IMR-90 (cell line): ENCODE data around the gene MCAM. TPM values are rescaled to one million over a fixed set of nuclear protein-coding genes. Genes with fewer than 3 reads are reported as not detected.
A peak's percentile ranks its signal among the peaks of the same experiment; 100 is the strongest.

Source experiments
- ATAC-seq: fragments of 200-7000 bp; cut with Tn5 transposase; 2 replicates; pipeline ENCODE4 v1.9.1; 2020; ENCODE audit warnings: low read depth, mild to moderate bottlenecking, moderate library complexity
- BruUV-seq: library from RNA; stranded (reverse); fragments of 400-500 nt; replicated peaks from 2 replicates; lab custom pipeline; 2021; lab: Mats Ljungman, UMichigan
- CTCF ChIA-PET: fragments of 300-600 bp; formaldehyde crosslinking; extraction: SDS; loops from one replicate; lab custom pipeline; 2021; ENCODE audit warnings: antibody characterized with exemption; lab: Yijun Ruan, JAX
- POLR2A ChIA-PET: fragments of 300-600 bp; sonication (Branson Sonifier 250); formaldehyde crosslinking; loops from one replicate; lab custom pipeline; 2022; ENCODE audit warnings: antibody characterized with exemption; ENCODE audit not compliant: unreplicated experiment; lab: Charles Lee
- DNase-seq: peaks from one replicate; pipeline ENCODE4 v3.0.0; 2013
- H2AFZ ChIP-seq: replicated peaks from 2 replicates; pipeline ENCODE3; 2013; ENCODE audit warnings: low read length, mild to moderate bottlenecking; ENCODE audit not compliant: poor library complexity
- H2AK5ac ChIP-seq: 2 replicates; pipeline ENCODE4 v1.6.1; 2013; ENCODE audit warnings: low read depth, low read length, inconsistent platforms
- H2AK9ac ChIP-seq: replicated peaks from 2 replicates; pipeline ENCODE3; 2013; ENCODE audit warnings: mild to moderate bottlenecking, low read depth, low read length, moderate library complexity; ENCODE audit not compliant: poor library complexity
- H2BK120ac ChIP-seq: 2 replicates; pipeline ENCODE4 v1.6.1; 2013; ENCODE audit warnings: low read depth, low read length, inconsistent platforms
- H2BK15ac ChIP-seq: 3 replicates; pipeline ENCODE4 v1.6.1; 2013; ENCODE audit warnings: low read depth, low read length, inconsistent platforms
- H2BK20ac ChIP-seq: 2 replicates; pipeline ENCODE4 v1.6.1; 2013; ENCODE audit warnings: low read depth, mild to moderate bottlenecking, inconsistent platforms, low read length, moderate library complexity
- H2BK5ac ChIP-seq: 2 replicates; pipeline ENCODE4 v1.6.1; 2013; ENCODE audit warnings: mild to moderate bottlenecking, low read depth, low read length, inconsistent platforms; ENCODE audit not compliant: poor library complexity, severe bottlenecking
- H3K14ac ChIP-seq: replicated peaks from 2 replicates; pipeline ENCODE4 v1.6.1; 2013; ENCODE audit warnings: low read depth, low read length, inconsistent platforms
- H3K18ac ChIP-seq: 2 replicates; pipeline ENCODE4 v1.6.1; 2013; ENCODE audit warnings: low read depth, low read length, control low read depth
- H3K23ac ChIP-seq: 2 replicates; pipeline ENCODE4 v1.6.1; 2013; ENCODE audit warnings: low read depth, low read length, inconsistent platforms
- H3K27ac ChIP-seq: 2 replicates; pipeline ENCODE4 v1.5.1; 2013; ENCODE audit warnings: mild to moderate bottlenecking, control low read depth, low read length; ENCODE audit not compliant: insufficient read depth
- H3K27me3 ChIP-seq: 2 replicates; pipeline ENCODE4 v1.6.1; 2013; ENCODE audit warnings: low read length; ENCODE audit not compliant: control insufficient read depth, insufficient read depth
- H3K36me3 ChIP-seq: 2 replicates; pipeline ENCODE4 v1.6.1; 2013; ENCODE audit warnings: low read length, mixed read lengths; ENCODE audit not compliant: control insufficient read depth, insufficient read depth
- H3K4ac ChIP-seq: 2 replicates; pipeline ENCODE4 v1.6.1; 2013; ENCODE audit warnings: low read depth, low read length, inconsistent platforms
- H3K4me1 ChIP-seq: 2 replicates; pipeline ENCODE4 v1.6.1; 2013; ENCODE audit warnings: low read length, mixed read lengths; ENCODE audit not compliant: control insufficient read depth, insufficient read depth
- H3K4me2 ChIP-seq: 2 replicates; pipeline ENCODE4 v1.6.1; 2013; ENCODE audit warnings: low read depth, mild to moderate bottlenecking, control low read depth, low read length, moderate library complexity
- H3K4me3 ChIP-seq: 2 replicates; pipeline ENCODE4 v1.5.1; 2013; ENCODE audit warnings: low read depth, mild to moderate bottlenecking, control low read depth, low read length, moderate library complexity; ENCODE audit not compliant: insufficient read depth
- H3K56ac ChIP-seq: 2 replicates; pipeline ENCODE4 v1.6.1; 2013; ENCODE audit warnings: low read length, inconsistent platforms; ENCODE audit not compliant: insufficient read depth; ENCODE audit errors: extremely low read depth
- H3K79me1 ChIP-seq, 2 experiments: 2 replicates each; pipeline ENCODE4 v1.6.1; 2013; ENCODE audit warnings: low read length in 2 of 2, inconsistent platforms in 1 of 2, low read depth in 1 of 2
- H3K9ac ChIP-seq: 2 replicates; pipeline ENCODE4 v1.6.1; 2013; ENCODE audit warnings: low read depth, low read length, control low read depth
- H3K9me1 ChIP-seq: 2 replicates; pipeline ENCODE4 v1.6.1; 2013; ENCODE audit warnings: low read length, inconsistent platforms; ENCODE audit not compliant: insufficient read depth
- H3K9me3 ChIP-seq: 2 replicates; pipeline ENCODE4 v1.6.1; 2013; ENCODE audit warnings: low read length; ENCODE audit not compliant: control insufficient read depth, insufficient read depth
- H4K20me1 ChIP-seq: 2 replicates; pipeline ENCODE4 v1.6.1; 2013; ENCODE audit warnings: low read length, inconsistent platforms; ENCODE audit not compliant: insufficient read depth
- H4K5ac ChIP-seq: 2 replicates; pipeline ENCODE4 v1.6.1; 2013; ENCODE audit warnings: mild to moderate bottlenecking, low read depth, low read length, control low read depth
- H4K8ac ChIP-seq, 2 experiments: 2 replicates each; pipeline ENCODE4 v1.6.1; 2013; ENCODE audit warnings: low read depth in 2 of 2, low read length in 2 of 2, control low read depth in 1 of 2, inconsistent platforms in 1 of 2
- H4K91ac ChIP-seq: 2 replicates; pipeline ENCODE4 v1.6.1; 2013; ENCODE audit warnings: low read depth, low read length, inconsistent platforms; ENCODE audit not compliant: insufficient read depth
- BHLHE40 ChIP-seq: fragments of 150-350 bp; IDR thresholded peaks from 2 replicates; pipeline ENCODE4 v1.6.1; 2016; ENCODE audit warnings: mild to moderate bottlenecking, low read depth, low read length
- CEBPB ChIP-seq: IDR thresholded peaks from 2 replicates; pipeline ENCODE4 v1.6.1; 2012; ENCODE audit warnings: low read depth, low read length, improper control_type of control experiment
- CHD1 ChIP-seq: IDR thresholded peaks from 2 replicates; pipeline ENCODE4 v1.6.1; 2012; ENCODE audit warnings: low read depth, low read length, improper control_type of control experiment
- CTCF ChIP-seq: conservative IDR thresholded peaks from 2 replicates; pipeline ENCODE4 v1.5.1; 2012; ENCODE audit warnings: mild to moderate bottlenecking, low read depth, low read length, improper control_type of control experiment
- ELK1 ChIP-seq: fragments of 150-350 bp; IDR thresholded peaks from 2 replicates; pipeline ENCODE4 v1.6.1; 2016; ENCODE audit warnings: low read depth, mild to moderate bottlenecking, low read length, moderate library complexity, borderline replicate concordance
- FOS ChIP-seq: fragments of 150-350 bp; IDR thresholded peaks from 2 replicates; pipeline ENCODE4 v1.6.1; 2016; ENCODE audit warnings: low read depth, low read length
- MAFK ChIP-seq: IDR thresholded peaks from 2 replicates; pipeline ENCODE4 v1.6.1; 2012; ENCODE audit warnings: low read depth, low read length, improper control_type of control experiment
- MAZ ChIP-seq: IDR thresholded peaks from 2 replicates; pipeline ENCODE4 v1.6.1; 2012; ENCODE audit warnings: low read depth, mild to moderate bottlenecking, low read length, improper control_type of control experiment, moderate library complexity, borderline replicate concordance
- MXI1 ChIP-seq: IDR thresholded peaks from 2 replicates; pipeline ENCODE4 v1.6.1; 2012; ENCODE audit warnings: low read depth, mild to moderate bottlenecking, low read length, moderate library complexity, borderline replicate concordance
- NFE2L2 ChIP-seq: fragments of 150-350 bp; IDR thresholded peaks from 2 replicates; pipeline ENCODE4 v1.6.1; 2016; ENCODE audit warnings: low read depth, mild to moderate bottlenecking, low read length
- POLR2A ChIP-seq: IDR thresholded peaks from 2 replicates; pipeline ENCODE4 v1.6.1; 2012; ENCODE audit warnings: mild to moderate bottlenecking, low read depth, low read length
- RAD21 ChIP-seq: IDR thresholded peaks from 2 replicates; pipeline ENCODE4 v1.6.1; 2012; ENCODE audit warnings: low read length, improper control_type of control experiment
- RCOR1 ChIP-seq: IDR thresholded peaks from 2 replicates; pipeline ENCODE4 v1.6.1; 2012; ENCODE audit warnings: mild to moderate bottlenecking, low read length, improper control_type of control experiment; ENCODE audit not compliant: insufficient replicate concordance
- RFX5 ChIP-seq: IDR thresholded peaks from 2 replicates; pipeline ENCODE4 v1.8.0; 2012; ENCODE audit warnings: low read depth, mild to moderate bottlenecking, low read length, moderate library complexity
- SMC3 ChIP-seq: fragments of 150-350 bp; IDR thresholded peaks from 2 replicates; pipeline ENCODE4 v1.6.1; 2016; ENCODE audit warnings: low read depth, mild to moderate bottlenecking, antibody characterized with exemption, low read length, moderate library complexity
- USF2 ChIP-seq: fragments of 150-350 bp; IDR thresholded peaks from 2 replicates; pipeline ENCODE4 v1.6.1; 2017; ENCODE audit warnings: mild to moderate bottlenecking, antibody characterized with exemption, low read length, low read depth
- WGBS, 2 experiments: methylation state at CpG; one replicate each; pipeline versions ENCODE4 v1.1.5 to v1.1.7; 2013; ENCODE audit warnings: missing lambda C conversion rate in 2 of 2; ENCODE audit not compliant: insufficient read length in 1 of 2; ENCODE audit errors: extremely low coverage in 2 of 2; 5-methylcytosine and 5-hydroxymethylcytosine counted together
- dilution Hi-C: fragments of 300-500 bp; cut with HindIII; formaldehyde crosslinking; loops from one replicate; pipeline ENCODE4 v1.14.3; 2018; ENCODE audit warnings: low sequenced_read_pairs; ENCODE audit not compliant: unreplicated experiment
- in situ Hi-C: fragments of 300-500 bp; cut with MboI; formaldehyde crosslinking; loops from 3 replicates; pipeline ENCODE4 v1.14.3; 2019; ENCODE audit warnings: low sequenced_read_pairs, inconsistent platforms, mixed read lengths
- intact Hi-C: fragments of 100-400 bp; cut with micrococcal nuclease; formaldehyde crosslinking; loops from 2 replicates; pipeline ENCODE4 v1.10.0; 2022
- polyA plus RNA-seq, 3 experiments: library from polyadenylated mRNA; depleted of rRNA; stranded (reverse); fragments of >200 nt; gene quantifications; 2 replicates each; pipeline ENCODE4 v1.2.3, GENCODE V29; 2012; ENCODE audit warnings: low replicate concordance in 1 of 3
- total RNA-seq: library from RNA; depleted of rRNA; stranded (reverse); fragments of >200 nt; gene quantifications from 2 replicates; pipeline ENCODE4 v1.2.3, GENCODE V29; 2012

Gene MCAM
- total and polyA plus RNA-seq, 2 of the 4 experiments (the other 2 are of a cell fraction), result 95.1 to 131 TPM

- DNase-seq (no peak), ATAC-seq (no peak)
- Histone ChIP-seq H3K4me3 (no peak overlapping the region), H3K18ac (no peak overlapping the region), H3K4ac (no peak overlapping the region), H3K56ac (no peak overlapping the region), H3K79me1 (no peaks in the 10 kb centered on the region), H3K27me3 (0 out of 2 replicates have a peak, but pooled peaks cover 2% of the 10 kb centered on the region), H2AFZ (peak overlapping the region; percentile 99), H4K5ac (no peak overlapping the region), H2BK120ac (no peak overlapping the region), H3K9ac (no peak overlapping the region), H4K20me1 (peaks cover 12% of the 10 kb centered on the region; the same call in 1 of the 2 replicates), H3K9me3 (no peaks in the 10 kb centered on the region), H3K23ac (no peak overlapping the region), H2AK5ac (no peak overlapping the region), H3K4me2 (no peak overlapping the region; the same call in 1 of the 2 replicates), H4K91ac (no peak overlapping the region), H3K4me1 (peaks cover 9% of the 10 kb centered on the region), H4K8ac (no peak overlapping the region), H3K27ac (no peak overlapping the region), H3K9me1 (peaks cover 6% of the 10 kb centered on the region), H2BK5ac (no peak overlapping the region), H2AK9ac (peak overlapping the region; percentile 82), H3K36me3 (no peaks in the 10 kb centered on the region), H3K14ac (no peak overlapping the region), H2BK15ac (no peak overlapping the region), H2BK20ac (no peak overlapping the region)
- intact Hi-C loops, result no loop called here
- dilution Hi-C loops, result no loop called here
- in situ Hi-C loops, result loop anchor here (5.0 to 25.0 kb wide), 2 partner anchors 115 to 755 kb away; no protein-coding TSS in a partner anchor
- BruUV-seq, result no TSS peak
- no peak for TF ChIP-seq POLR2A
- no peak for TF ChIP-seq CTCF
- no peak for TF ChIP-seq NFE2L2
- TF ChIP-seq CHD1, result no peak
- no peak for TF ChIP-seq FOS
- TF ChIP-seq BHLHE40, result no peak
- TF ChIP-seq CEBPB, result no peak
- no peak for TF ChIP-seq ELK1
- no peak for TF ChIP-seq RFX5
- TF ChIP-seq RCOR1, result no peak
- no peak for TF ChIP-seq SMC3
- TF ChIP-seq MAFK, result no peak
- TF ChIP-seq MXI1, result no peak
- TF ChIP-seq MAZ, result no peak
- no peak for TF ChIP-seq USF2
- TF ChIP-seq RAD21, result no peak
- ChIA-PET POLR2A (interaction anchor here (0.6 kb wide), 1 partner anchor 287 kb away, joined by 5 read pairs; no protein-coding TSS in a partner anchor), CTCF (interaction anchor here (0.5 to 2.9 kb wide), 13 partner anchors 9 to 829 kb away, joined by 3 to 32 read pairs (median 8); partner anchors contain the start of gene C1QTNF5)
- WGBS, 2 experiments, result 54% methylated on average over 5 of the region's 13 CpGs; no CpG with 5 or more reads in 1 of the 2 experiments
Observed at GRCh38 chr11:119357074-119357473, 40.1 kb upstream of the MCAM start.
